B cell (primary cell): ENCODE data around the gene NR2E1. TPM values are rescaled to one million over a fixed set of nuclear protein-coding genes. Genes with fewer than 3 reads are reported as not detected.

Experiments used
- ATAC-seq: fragments of 200-7000 bp; cut with Tn5 transposase; one replicate; pipeline ENCODE4 v1.10.0; 2021; ENCODE audit warnings: low read depth, mild to moderate bottlenecking, moderate number of reproducible peaks, moderate library complexity
- CTCF ChIA-PET: fragments of 350-600 bp; sonication (Branson Sonifier 250); formaldehyde crosslinking; loops from one replicate; lab custom pipeline; 2021; ENCODE audit warnings: antibody characterized with exemption, inconsistent platforms; lab: Charles Lee
- POLR2A ChIA-PET: fragments of 350-600 bp; sonication (Branson Sonifier 250); formaldehyde crosslinking; loops from one replicate; lab custom pipeline; 2021; ENCODE audit warnings: antibody characterized with exemption; lab: Charles Lee
- DNase-seq: peaks from one replicate; pipeline ENCODE4 v3.0.0; 2013
- H2AFZ ChIP-seq: 2 replicates; pipeline ENCODE4 v1.6.1; 2012; ENCODE audit warnings: mild to moderate bottlenecking, low read depth, low read length; ENCODE audit not compliant: insufficient read depth, poor library complexity, severe bottlenecking
- H3K27ac ChIP-seq, 2 donors: 1 replicate in 1 of 2; 2 replicates in 1 of 2; pipeline ENCODE4 v1.5.1; 2012 to 2013; ENCODE audit warnings: low read length in 2 of 2, mild to moderate bottlenecking in 2 of 2, moderate library complexity in 1 of 2
- H3K27me3 ChIP-seq, 4 experiments: fragments of 200-600 bp in 1 of 4; sonication (generic) in 1 of 4; replicated peaks in 1 of 4; 1 replicate in 2 of 4; 2 replicates in 2 of 4; pipeline versions ENCODE4 v1.6.1 to v1.7.0; 2013 to 2016; ENCODE audit warnings: low read length in 3 of 4, mild to moderate bottlenecking in 2 of 4, mixed read lengths in 1 of 4, moderate library complexity in 1 of 4; ENCODE audit not compliant: insufficient read depth in 4 of 4, control insufficient read depth in 3 of 4; ENCODE audit errors: control extremely low read depth in 1 of 4
- H3K36me3 ChIP-seq, 2 experiments: replicated peaks in 1 of 2; 1 replicate in 1 of 2; 2 replicates in 1 of 2; pipeline versions ENCODE4 v1.6.1 to v1.7.1; 2013; ENCODE audit warnings: low read length in 1 of 2; ENCODE audit not compliant: insufficient read depth in 2 of 2, control insufficient read depth in 1 of 2; ENCODE audit errors: control extremely low read depth in 1 of 2, extremely low read depth in 1 of 2
- H3K4me1 ChIP-seq, 2 donors: fragments of 200-600 bp in 1 of 2; sonication (generic) in 1 of 2; 1 replicate in 1 of 2; 2 replicates in 1 of 2; pipeline versions ENCODE4 v1.5.1 to v1.6.1; 2013 to 2017; ENCODE audit warnings: low read length in 2 of 2; ENCODE audit not compliant: control insufficient read depth in 2 of 2, insufficient read depth in 2 of 2
- H3K4me2 ChIP-seq: replicated peaks from 2 replicates; pipeline ENCODE3; 2012; ENCODE audit warnings: mild to moderate bottlenecking, low read depth, low read length; ENCODE audit not compliant: poor library complexity, severe bottlenecking
- H3K4me3 ChIP-seq, 5 experiments: fragments of 200-600 bp in 1 of 5; sonication (generic) in 1 of 5; 1 replicate in 3 of 5; 2 replicates in 2 of 5; pipeline versions ENCODE4 v1.5.1 to v1.7.0; 2011 to 2016; ENCODE audit warnings: low read length in 4 of 5, mild to moderate bottlenecking in 4 of 5, low read depth in 2 of 5, control low read depth in 1 of 5, moderate library complexity in 1 of 5; ENCODE audit not compliant: insufficient read depth in 1 of 5; ENCODE audit errors: control extremely low read depth in 1 of 5, extremely low read depth in 1 of 5
- H3K79me2 ChIP-seq: fragments of 200-600 bp; sonication (generic); one replicate; pipeline ENCODE4 v1.6.0; 2016; ENCODE audit warnings: low read length; ENCODE audit not compliant: control insufficient read depth, insufficient read depth
- H3K9ac ChIP-seq: fragments of 200-600 bp; sonication (generic); 2 replicates; pipeline ENCODE4 v1.6.1; 2017; ENCODE audit warnings: mild to moderate bottlenecking, low read length, moderate library complexity
- H3K9me3 ChIP-seq, 3 donors: one replicate each; pipeline versions ENCODE4 v1.6.1 to v1.7.1; 2013; ENCODE audit warnings: low read length in 2 of 3; ENCODE audit not compliant: control insufficient read depth in 2 of 3, insufficient read depth in 1 of 3; ENCODE audit errors: control extremely low read depth in 1 of 3
- H4K20me1 ChIP-seq: 2 replicates; pipeline ENCODE4 v1.6.0; 2012; ENCODE audit warnings: mild to moderate bottlenecking, low read length; ENCODE audit not compliant: insufficient read depth, control insufficient read depth, poor library complexity, severe bottlenecking
- H3K27ac Mint-ChIP-seq: one replicate; pipeline ENCODE4 v1.8.0; 2021; ENCODE audit warnings: mixed read lengths
- H3K27me3 Mint-ChIP-seq: one replicate; pipeline ENCODE4 v1.8.0; 2021; ENCODE audit warnings: mixed read lengths
- H3K4me1 Mint-ChIP-seq: one replicate; pipeline ENCODE4 v1.8.0; 2021; ENCODE audit warnings: mixed read lengths
- H3K4me3 Mint-ChIP-seq: one replicate; pipeline ENCODE4 v1.8.0; 2021; ENCODE audit warnings: mixed read lengths
- H3K9me3 Mint-ChIP-seq: one replicate; pipeline ENCODE4 v1.8.0; 2022; ENCODE audit warnings: mixed read lengths; ENCODE audit not compliant: insufficient read depth
- CTCF ChIP-seq: fragments of 200-600 bp; IDR thresholded peaks from one replicate; pipeline ENCODE4 v1.8.0; 2022; ENCODE audit warnings: antibody characterized with exemption, mild to moderate bottlenecking
- EZH2 ChIP-seq: IDR thresholded peaks from 2 replicates; pipeline ENCODE4 v1.6.1; 2012; ENCODE audit warnings: borderline replicate concordance, low read depth, mild to moderate bottlenecking, moderate library complexity, low read length; ENCODE audit not compliant: insufficient read depth, poor library complexity, severe bottlenecking
- WGBS: methylation state at CpG from one replicate; pipeline ENCODE4 v1.1.5; 2013; ENCODE audit warnings: missing lambda C conversion rate; ENCODE audit not compliant: insufficient coverage; 5-methylcytosine and 5-hydroxymethylcytosine counted together
- intact Hi-C: fragments of 100-400 bp; cut with micrococcal nuclease; formaldehyde crosslinking; loops from one replicate; pipeline ENCODE4 v1.10.0; 2022
- polyA plus RNA-seq: library from polyadenylated mRNA; depleted of rRNA; stranded (reverse); fragments of >200 nt; gene quantifications from 2 replicates; pipeline ENCODE4 v1.2.3, GENCODE V29; 2012
- total RNA-seq, 2 donors: library from RNA; stranded (reverse); fragments of 120-200 nt in 1 of 2; gene quantifications; 1 replicate in 1 of 2; 2 replicates in 1 of 2; pipeline versions ENCODE4 v1.2.3 to v1.2.4, GENCODE V29; 2013 to 2022

The NR2E1 gene
- total and polyA plus RNA-seq, 2 donors (not counting 1 experiment from before 2014, with no cell fraction given) = not detected

GRCh38 chr6:108175592-108176279 is 9.9 kb downstream of the NR2E1 start:
- Histone ChIP-seq H3K79me2 (no peaks in the 10 kb centered on the region), H3K36me3 (no peaks in the 10 kb centered on the region), H4K20me1 (no peaks in the 10 kb centered on the region), H2AFZ (peak overlapping the region; percentile 34), H3K27me3 (peaks cover 3 to 85% (median 77%) of the 10 kb centered on the region in 4 experiments), H3K4me2 (peak overlapping the region; percentile 51), H3K9ac (peak overlapping the region; percentile 4), H3K27ac (no peak overlapping the region), H3K4me1 (peaks cover 19 to 42% of the 10 kb centered on the region in 2 donors), H3K9me3 (peaks cover 0 to 38% (median 7%) of the 10 kb centered on the region in 3 donors), H3K4me3 (peak overlapping the region in 1 of 5 experiments; percentile 46)
- Mint-ChIP-seq H3K27ac (no peak overlapping the region), H3K4me3 (peak overlapping the region; percentile 61), H3K27me3 (peaks cover 77% of the 10 kb centered on the region), H3K9me3 (no peaks in the 10 kb centered on the region), H3K4me1 (peaks cover 26% of the 10 kb centered on the region)
- ChIA-PET CTCF (interaction anchor here (1.4 kb wide), 1 partner anchor 316 kb away, joined by 3 read pairs; no protein-coding TSS in a partner anchor), POLR2A (no interaction called here)
- intact Hi-C loops = no loop called here
- 8% methylated on average over 28 of the region's 38 CpGs for WGBS
- TF ChIP-seq EZH2 = no peak
- TF ChIP-seq CTCF = no peak
- ATAC-seq = no peak
- DNase-seq = peak; percentile 49
